GM12865 (cell line): ENCODE measurements around the gene ADGRV1.

ENCODE experiments used
- DNase-seq: peaks from one replicate; pipeline ENCODE4 v3.0.0; 2010; ENCODE audit warnings: low read depth
- H3K4me3 ChIP-seq: 2 replicates; pipeline ENCODE4 v1.5.1; 2011; ENCODE audit warnings: mild to moderate bottlenecking, low read depth, low read length, control low read depth
- TF ChIP-seq, protein P1 (sequence below): IDR thresholded peaks from 2 replicates; pipeline ENCODE4 v1.5.1; 2011; ENCODE audit warnings: low read length, control low read depth, low read depth, inconsistent platforms; ENCODE audit not compliant: insufficient read depth; ENCODE audit errors: missing control alignments

ADGRV1 gene

DNA sequence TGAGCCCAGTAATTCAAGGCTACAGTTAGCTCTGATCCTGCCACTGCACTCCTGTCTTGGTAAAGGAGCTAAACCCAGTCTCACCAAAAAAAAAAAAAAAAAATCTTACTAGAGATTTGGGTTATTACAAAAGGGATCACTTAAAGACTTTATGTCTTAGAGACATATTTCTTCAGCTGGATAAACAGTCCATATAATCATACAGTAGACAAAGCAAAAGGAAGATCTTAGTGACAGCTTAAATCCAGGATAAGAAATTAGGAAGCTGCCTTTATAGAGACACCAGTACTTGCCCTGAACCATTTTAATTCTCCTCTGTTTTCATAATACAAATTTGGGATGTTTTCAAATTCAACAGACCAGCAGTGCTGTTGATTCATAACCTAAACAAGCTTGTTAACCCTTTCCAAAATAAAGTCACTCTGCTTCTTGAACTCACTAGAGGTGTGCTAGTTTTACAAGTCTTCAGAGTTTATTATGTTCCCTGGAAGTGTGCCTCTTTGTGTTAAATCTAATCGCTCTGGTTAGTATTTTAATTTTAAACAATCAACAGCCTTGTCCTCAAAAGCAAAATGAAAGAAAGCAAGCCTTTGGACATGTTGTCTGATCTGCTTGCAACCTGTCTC lies 569.0 kb downstream of the ADGRV1 start:
- no peak overlapping the region for H3K4me3 ChIP-seq
- TF ChIP-seq, protein P1, sequence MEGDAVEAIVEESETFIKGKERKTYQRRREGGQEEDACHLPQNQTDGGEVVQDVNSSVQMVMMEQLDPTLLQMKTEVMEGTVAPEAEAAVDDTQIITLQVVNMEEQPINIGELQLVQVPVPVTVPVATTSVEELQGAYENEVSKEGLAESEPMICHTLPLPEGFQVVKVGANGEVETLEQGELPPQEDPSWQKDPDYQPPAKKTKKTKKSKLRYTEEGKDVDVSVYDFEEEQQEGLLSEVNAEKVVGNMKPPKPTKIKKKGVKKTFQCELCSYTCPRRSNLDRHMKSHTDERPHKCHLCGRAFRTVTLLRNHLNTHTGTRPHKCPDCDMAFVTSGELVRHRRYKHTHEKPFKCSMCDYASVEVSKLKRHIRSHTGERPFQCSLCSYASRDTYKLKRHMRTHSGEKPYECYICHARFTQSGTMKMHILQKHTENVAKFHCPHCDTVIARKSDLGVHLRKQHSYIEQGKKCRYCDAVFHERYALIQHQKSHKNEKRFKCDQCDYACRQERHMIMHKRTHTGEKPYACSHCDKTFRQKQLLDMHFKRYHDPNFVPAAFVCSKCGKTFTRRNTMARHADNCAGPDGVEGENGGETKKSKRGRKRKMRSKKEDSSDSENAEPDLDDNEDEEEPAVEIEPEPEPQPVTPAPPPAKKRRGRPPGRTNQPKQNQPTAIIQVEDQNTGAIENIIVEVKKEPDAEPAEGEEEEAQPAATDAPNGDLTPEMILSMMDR = no peak
- no peak for DNase-seq

DNA sequence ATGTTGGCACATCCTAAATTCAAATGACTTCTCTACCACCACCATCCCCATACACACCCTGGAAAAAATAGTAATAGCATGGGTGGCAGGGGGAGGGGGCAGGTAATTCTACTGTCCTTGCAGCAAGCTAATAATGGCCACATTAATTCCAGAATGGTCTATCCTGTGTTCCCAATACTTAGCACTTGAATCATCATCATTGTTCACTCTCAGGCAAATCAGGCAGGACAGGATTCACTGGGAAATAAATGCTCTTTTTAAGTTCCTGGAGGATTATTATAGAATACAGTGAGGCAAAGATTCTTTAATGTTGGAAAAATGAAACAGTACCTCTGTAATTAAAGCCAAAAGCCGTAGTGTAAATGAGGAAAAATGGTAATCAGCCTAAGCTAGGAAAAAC lies 570.0 kb downstream of the ADGRV1 start:
- TF ChIP-seq, protein P1 = no peak
- DNase-seq = no peak
- no peak overlapping the region for H3K4me3 ChIP-seq

DNA sequence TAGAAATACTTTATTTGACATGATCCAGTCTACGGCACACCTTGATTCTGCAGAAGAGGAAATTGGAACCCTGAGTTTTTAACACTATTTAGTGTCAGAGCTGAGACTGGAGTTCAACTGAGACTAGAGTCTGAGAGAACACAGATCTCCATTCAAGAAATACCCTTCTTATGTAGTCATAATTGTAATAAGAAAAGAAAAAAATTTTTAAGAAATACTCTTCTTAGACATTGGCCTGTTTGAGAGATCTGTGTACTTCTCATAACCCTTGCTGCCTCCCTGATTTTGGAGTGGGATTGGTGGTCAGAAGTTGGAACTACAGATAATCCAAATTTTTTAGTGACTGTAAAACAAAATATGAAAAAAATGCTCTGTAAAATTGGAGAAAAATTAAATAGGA lies 571.2 kb downstream of the ADGRV1 start:
- no peak overlapping the region for H3K4me3 ChIP-seq
- TF ChIP-seq, protein P1 = no peak
- no peak for DNase-seq

DNA sequence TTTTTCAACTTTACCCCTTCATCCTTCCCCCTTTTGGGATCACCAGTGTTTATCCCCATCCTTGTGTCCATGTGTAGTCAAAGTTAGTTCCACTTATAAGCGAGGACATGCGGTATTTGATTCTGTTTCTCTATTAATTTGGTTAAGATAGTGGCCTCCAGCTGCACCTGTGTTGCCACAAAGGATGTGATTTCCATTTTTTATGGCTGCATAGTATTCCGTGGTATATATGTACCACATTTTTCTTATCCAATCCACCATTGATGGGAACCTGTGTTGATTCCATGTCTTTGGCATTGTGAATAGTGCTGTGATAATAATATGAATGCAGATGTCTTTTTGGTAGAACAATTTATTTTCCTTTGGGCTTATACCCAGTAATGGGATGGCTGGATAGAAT lies 572.2 kb downstream of the ADGRV1 start:
- DNase-seq = no peak
- no peak overlapping the region for H3K4me3 ChIP-seq
- TF ChIP-seq, protein P1 = no peak

DNA sequence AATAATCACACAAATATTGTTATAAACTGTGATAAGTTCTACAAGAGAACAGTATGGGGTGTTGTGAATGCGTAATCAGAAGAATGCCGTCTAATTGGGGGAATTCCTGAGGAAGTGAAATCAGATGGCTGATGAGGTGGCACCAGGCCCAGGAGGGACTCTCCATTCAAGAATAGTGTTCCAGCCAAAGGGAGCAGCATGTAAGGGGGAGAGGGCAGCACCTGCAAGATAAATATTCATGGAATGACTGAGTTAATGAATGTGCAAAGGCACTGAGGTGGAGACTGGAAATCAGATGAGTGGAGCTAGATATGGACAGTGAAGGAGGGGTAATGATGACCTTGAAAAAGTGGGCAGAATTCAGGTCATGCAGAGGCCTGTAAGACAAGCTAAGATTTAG lies 574.0 kb downstream of the ADGRV1 start:
- H3K4me3 ChIP-seq = no peak overlapping the region
- TF ChIP-seq, protein P1 = no peak
- peak; percentile 59 for DNase-seq

DNA sequence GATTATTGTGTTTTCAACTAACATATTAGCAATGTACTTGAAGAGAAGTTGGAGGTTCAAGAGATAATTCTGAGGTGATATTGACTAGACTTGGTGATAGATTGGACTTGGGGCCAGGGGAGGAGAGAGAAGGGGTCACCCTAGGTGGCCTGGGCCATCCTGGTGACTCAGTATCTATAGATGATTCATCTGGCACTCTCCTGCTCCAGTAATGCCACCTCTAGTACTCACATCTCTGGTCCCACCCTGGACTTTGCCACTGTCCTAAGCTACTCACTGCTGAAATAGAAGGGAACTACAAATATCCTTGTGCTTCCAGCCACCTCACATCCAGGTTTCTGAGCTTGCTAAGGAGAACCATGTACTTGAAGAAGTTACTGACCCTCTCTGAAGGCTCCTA lies 574.6 kb downstream of the ADGRV1 start:
- DNase-seq = no peak
- no peak overlapping the region for H3K4me3 ChIP-seq
- TF ChIP-seq, protein P1 = no peak
